ENCODE results near the gene DDX39A.
"Not testable (repeated sequence)": the region's sequence is repeated elsewhere in the genome, so short reads cannot be mapped to it uniquely, and the experiment has no call there.

Gene DDX39A

GRCh38 chr19:14383661-14384555 lies 35.2 kb downstream of the DDX39A start:
- peak; percentile 84 for DNase-seq

- peak; percentile 81 for DNase-seq
These were observed 37.3 kb downstream of the DDX39A start for GRCh38 chr19:14381689-14382474.

- no peak for DNase-seq
These were observed 39.7 kb downstream of the DDX39A start for GRCh38 chr19:14379294-14380065.

- no peak for DNase-seq
These were observed 40.3 kb downstream of the DDX39A start for GRCh38 chr19:14378890-14379289.

DNA sequence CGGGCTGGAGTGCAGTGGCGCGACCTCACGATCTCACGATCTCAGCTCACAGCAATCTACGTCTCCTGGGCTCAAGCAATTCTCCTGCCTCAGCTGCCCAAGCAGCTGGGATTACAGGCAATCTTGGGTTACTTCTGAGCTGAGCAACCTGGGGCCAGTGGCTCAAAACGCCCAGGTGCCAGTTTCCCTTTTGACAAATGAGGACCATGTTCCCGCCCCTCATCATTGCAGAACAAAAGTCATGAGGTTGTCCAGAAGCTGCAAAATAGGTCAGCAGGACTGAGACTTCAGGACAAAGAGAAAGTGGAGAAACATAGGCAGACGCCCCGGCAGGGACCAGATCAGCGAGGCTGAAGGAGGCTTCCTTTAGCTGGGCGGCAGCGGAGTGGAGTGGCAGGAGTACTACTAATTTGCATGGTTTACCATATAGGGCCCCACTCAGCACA lies 41.2 kb downstream of the DDX39A start:
- DNase-seq, result no peak

DNA sequence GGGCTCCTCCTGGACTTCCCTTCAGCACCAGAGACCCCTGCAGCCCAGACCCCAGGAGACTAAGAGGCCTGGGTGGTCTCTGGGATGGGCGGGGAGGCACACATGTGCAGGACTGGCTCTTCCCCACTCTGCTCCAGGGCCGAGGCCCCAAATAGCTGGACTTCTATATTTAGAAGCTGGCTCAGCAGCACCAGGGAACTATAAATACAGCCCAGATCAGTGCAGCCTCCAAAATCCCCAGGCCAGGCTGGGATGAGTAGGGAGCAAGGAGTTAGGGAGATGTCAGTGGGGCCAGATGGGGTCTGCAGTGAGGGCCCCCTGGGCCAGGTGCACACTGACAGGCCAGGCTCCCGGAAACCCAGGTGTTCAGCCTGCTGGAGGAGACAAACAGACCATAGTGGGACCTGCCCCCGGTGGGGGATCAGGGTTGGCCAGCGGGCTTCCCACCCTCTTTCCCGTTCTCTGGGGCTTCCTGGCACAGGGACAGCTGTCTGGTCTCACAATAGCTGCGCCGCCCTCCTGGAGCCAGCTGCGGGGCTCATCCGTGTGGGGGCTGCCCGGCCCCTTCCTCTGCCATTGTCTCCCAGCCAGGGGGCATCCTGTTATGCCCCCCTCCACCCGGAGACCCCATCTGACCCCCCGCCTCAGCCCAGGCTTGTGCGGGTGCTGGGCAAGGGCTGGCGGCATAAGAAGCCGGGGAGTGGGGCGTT lies 43.4 kb downstream of the DDX39A start:
- no peak for DNase-seq

- DNase-seq, result peak; percentile 86
These were observed 44.0 kb downstream of the DDX39A start for GRCh38 chr19:14375055-14375581.

GRCh38 chr19:14374313-14374712 lies 44.8 kb downstream of the DDX39A start:
- not testable (repeated sequence) for DNase-seq

- not testable (repeated sequence) for DNase-seq
These were observed 46.6 kb downstream of the DDX39A start for GRCh38 chr19:14372384-14373077.

DNA sequence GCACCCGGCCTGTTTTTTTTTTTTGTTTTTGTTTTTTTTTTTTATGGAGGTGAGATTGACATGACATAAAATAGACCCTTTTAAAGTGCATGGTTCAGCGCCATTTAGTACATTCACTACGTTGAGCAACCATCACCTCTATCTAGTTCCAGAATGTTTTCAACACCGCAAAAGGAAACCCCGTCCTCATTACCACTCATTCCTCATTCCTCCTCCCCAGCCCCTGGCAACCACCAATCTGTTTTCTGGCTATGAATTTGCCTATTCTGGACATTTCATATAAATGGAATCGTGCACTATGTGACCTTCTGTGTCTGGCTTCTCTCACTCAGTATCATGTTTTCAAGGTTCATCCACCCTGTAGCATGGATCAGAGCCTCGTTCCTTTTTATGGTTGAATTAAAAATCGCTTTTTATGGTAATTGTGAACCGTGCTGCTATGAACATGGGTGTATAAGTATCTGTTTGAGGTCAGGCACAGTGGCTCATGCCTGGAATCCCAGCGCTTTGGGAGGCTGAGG lies 47.8 kb downstream of the DDX39A start:
- no peak for DNase-seq

- no peak for DNase-seq
These were observed 48.2 kb downstream of the DDX39A start for GRCh38 chr19:14370940-14371280.

DNA sequence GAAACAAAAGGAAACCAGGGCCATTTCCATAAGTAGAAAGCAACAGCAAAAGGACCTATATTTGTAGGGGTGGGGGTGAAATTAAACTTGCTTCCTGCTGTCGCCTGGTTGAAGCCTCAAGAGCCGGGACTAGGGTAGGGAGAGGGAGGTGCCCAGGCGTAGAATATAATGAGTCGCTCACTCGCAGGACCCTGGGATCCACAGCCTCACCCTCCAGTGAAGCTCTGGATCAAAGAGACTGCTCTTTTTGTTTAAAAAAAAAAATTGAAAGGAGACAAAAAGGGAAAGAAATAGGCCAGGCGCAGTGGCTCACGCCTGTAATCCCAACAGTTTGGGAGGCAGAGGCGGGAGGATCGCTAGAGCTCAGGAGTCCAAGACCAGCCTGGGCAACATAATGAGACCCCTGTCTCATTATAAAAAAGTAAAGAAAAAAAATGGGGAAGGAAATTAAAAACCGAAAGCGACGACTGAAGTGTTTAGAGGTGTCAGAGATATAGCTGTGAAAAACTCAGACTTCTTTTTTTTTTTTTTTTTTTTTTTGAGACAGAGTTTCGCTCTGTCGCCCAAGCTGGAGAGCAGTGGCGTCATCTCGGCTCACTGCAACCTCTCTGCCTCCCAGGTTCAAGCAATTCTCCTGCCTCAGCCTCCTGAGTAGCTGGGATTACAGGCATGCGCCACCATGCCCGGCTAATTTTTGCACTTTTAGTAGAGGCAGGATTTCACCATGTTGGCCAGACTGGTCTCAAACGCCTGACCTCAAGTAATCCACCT lies 48.8 kb downstream of the DDX39A start:
- DNase-seq, result no peak

GRCh38 chr19:14369399-14370168 lies 49.6 kb downstream of the DDX39A start:
- peak; percentile 89 for DNase-seq

GRCh38 chr19:14368011-14368513 lies 51.1 kb downstream of the DDX39A start:
- no peak for DNase-seq

GRCh38 chr19:14367016-14367415 lies 52.1 kb downstream of the DDX39A start:
- no peak for DNase-seq

GRCh38 chr19:14366529-14366928 lies 52.6 kb downstream of the DDX39A start:
- DNase-seq, result peak; percentile 91

DNA sequence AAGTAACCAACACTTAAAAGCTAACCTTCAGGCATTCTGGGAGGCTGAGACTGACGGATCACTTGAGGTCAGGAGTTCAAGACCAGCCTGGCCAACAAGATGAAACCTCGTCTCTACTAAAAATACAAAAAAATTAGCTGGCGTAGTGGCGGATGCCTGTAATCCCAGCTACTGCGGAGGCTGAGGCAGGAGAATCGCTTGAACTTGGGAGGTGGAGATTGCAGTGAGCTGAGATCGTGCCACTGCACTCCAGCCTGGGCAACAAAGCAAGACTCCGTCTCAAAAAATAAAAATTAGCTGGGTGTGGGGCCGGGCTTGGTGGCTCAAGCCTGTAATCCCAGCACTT lies 55.1 kb downstream of the DDX39A start:
- not testable (repeated sequence) for DNase-seq

GRCh38 chr19:14363183-14364097 lies 55.7 kb downstream of the DDX39A start:
- peak; percentile 82 for DNase-seq

Measured in activated CD8-positive, alpha-beta memory T cell treated with anti-CD3 and anti-CD28 coated beads for 24 hours (primary cell).